ENCODE data around the gene ATP5F1B.
A peak's percentile ranks its signal among the peaks of the same experiment; 100 is the strongest.

ATP5F1B gene

GRCh38 chr12:56630180-56630632, 15.6 kb downstream of the ATP5F1B start, which contains the start of gene BAZ2A:
BAZ2A (minus strand) TSS chr12:56630326; CDS start chr12:56617530, 12,796 bp downstream.
- Histone ChIP-seq H3K27ac (peak within 1 kb of the TSS; percentile 64), H4K20me1 (ENCODE audit: insufficient read depth) (no peaks in the 10 kb centered on the region; the same call in 1 of the 2 replicates), H3K4me2 (peak within 1 kb of the TSS; percentile 92), H2AFZ (ENCODE audit: low read depth) (peak within 1 kb of the TSS; percentile 51), H3K4me3 (IDR thresholded peaks at IDR 0.05; ENCODE audit: insufficient read depth, low read depth, low read length) (peak within 1 kb of the TSS; percentile 89), H3K36me3 (ENCODE audit: insufficient read depth) (peaks cover 3% of the 10 kb centered on the region; the same call in 1 of the 2 replicates), H3K79me2 (ENCODE audit: insufficient read depth, low read depth) (peaks cover 96% of the 10 kb centered on the region), H3K27me3 (ENCODE audit: insufficient read depth, low read depth) (no peaks in the 10 kb centered on the region), H3K9ac (peak within 1 kb of the TSS; percentile 82), H3K4me1 (ENCODE audit: low read depth, poor library complexity, severe bottlenecking) (peaks cover 70% of the 10 kb centered on the region)
- TF ChIP-seq CTCF (conservative IDR thresholded peaks at IDR 0.05; ENCODE audit: low read depth, low read length) = no peak

- Histone ChIP-seq H3K27me3 (ENCODE audit: insufficient read depth, low read depth) (no peaks in the 10 kb centered on the region), H3K4me2 (peak overlapping the region; percentile 92), H4K20me1 (ENCODE audit: insufficient read depth) (no peaks in the 10 kb centered on the region; the same call in 1 of the 2 replicates), H3K9ac (peak overlapping the region; percentile 82), H3K4me1 (ENCODE audit: low read depth, poor library complexity, severe bottlenecking) (peaks cover 73% of the 10 kb centered on the region), H3K4me3 (IDR thresholded peaks at IDR 0.05; ENCODE audit: insufficient read depth, low read depth, low read length) (peak overlapping the region; percentile 89), H3K79me2 (ENCODE audit: insufficient read depth, low read depth) (peaks cover 98% of the 10 kb centered on the region), H3K36me3 (ENCODE audit: insufficient read depth) (peaks cover 3% of the 10 kb centered on the region; the same call in 1 of the 2 replicates), H3K27ac (peak overlapping the region; percentile 64), H2AFZ (ENCODE audit: low read depth) (peak overlapping the region; percentile 51)
- TF ChIP-seq CTCF (conservative IDR thresholded peaks at IDR 0.05; ENCODE audit: low read depth, low read length) = no peak
Measured at GRCh38 chr12:56629459-56630179, 16.2 kb downstream of the ATP5F1B start.

GRCh38 chr12:56628671-56629458, 16.9 kb downstream of the ATP5F1B start:
- Histone ChIP-seq H3K4me2 (peak overlapping the region; percentile 92), H3K9ac (peak overlapping the region; percentile 82), H3K4me1 (ENCODE audit: low read depth, poor library complexity, severe bottlenecking) (peaks cover 75% of the 10 kb centered on the region), H3K79me2 (ENCODE audit: insufficient read depth, low read depth) (peaks cover 98% of the 10 kb centered on the region), H3K27me3 (ENCODE audit: insufficient read depth, low read depth) (no peaks in the 10 kb centered on the region), H3K36me3 (ENCODE audit: insufficient read depth) (peaks cover 3% of the 10 kb centered on the region; the same call in 1 of the 2 replicates), H3K4me3 (IDR thresholded peaks at IDR 0.05; ENCODE audit: insufficient read depth, low read depth, low read length) (peak overlapping the region; percentile 89), H2AFZ (ENCODE audit: low read depth) (peak overlapping the region; percentile 51; the same call in 1 of the 2 replicates), H4K20me1 (ENCODE audit: insufficient read depth) (no peaks in the 10 kb centered on the region; the same call in 1 of the 2 replicates), H3K27ac (peak overlapping the region; percentile 64)
- no peak for TF ChIP-seq CTCF (conservative IDR thresholded peaks at IDR 0.05; ENCODE audit: low read depth, low read length)

- TF ChIP-seq CTCF (conservative IDR thresholded peaks at IDR 0.05; ENCODE audit: low read depth, low read length) = no peak
- Histone ChIP-seq H3K79me2 (ENCODE audit: insufficient read depth, low read depth) (peaks cover 99% of the 10 kb centered on the region), H3K36me3 (ENCODE audit: insufficient read depth) (peaks cover 3% of the 10 kb centered on the region; the same call in 1 of the 2 replicates), H2AFZ (ENCODE audit: low read depth) (no peak overlapping the region), H3K4me2 (no peak overlapping the region; the same call in 1 of the 2 replicates), H4K20me1 (ENCODE audit: insufficient read depth) (peaks cover 4% of the 10 kb centered on the region; the same call in 1 of the 2 replicates), H3K27me3 (ENCODE audit: insufficient read depth, low read depth) (no peaks in the 10 kb centered on the region), H3K4me1 (ENCODE audit: low read depth, poor library complexity, severe bottlenecking) (peaks cover 61% of the 10 kb centered on the region), H3K27ac (peak overlapping the region; percentile 3; the same call in 1 of the 2 replicates), H3K9ac (no peak overlapping the region), H3K4me3 (IDR thresholded peaks at IDR 0.05; ENCODE audit: insufficient read depth, low read depth, low read length) (no peak overlapping the region)
Measured at GRCh38 chr12:56626701-56627100, 19.1 kb downstream of the ATP5F1B start.
